WI38 (cell line): ENCODE results near the gene SOHLH1.

Experiments used
- H3K4me3 ChIP-seq: 2 replicates; pipeline ENCODE4 v1.5.1; 2011; ENCODE audit warnings: low read depth, mild to moderate bottlenecking, control low read depth, low read length
- TF ChIP-seq, protein P1 (sequence below): IDR thresholded peaks from 2 replicates; pipeline ENCODE4 v1.5.1; 2012; ENCODE audit warnings: low read depth, mild to moderate bottlenecking, control low read depth, low read length

Gene SOHLH1

GRCh38 chr9:135689011-135689410 is 10.3 kb downstream of the SOHLH1 start:
- H3K4me3 ChIP-seq = no peak overlapping the region
- TF ChIP-seq, protein P1, sequence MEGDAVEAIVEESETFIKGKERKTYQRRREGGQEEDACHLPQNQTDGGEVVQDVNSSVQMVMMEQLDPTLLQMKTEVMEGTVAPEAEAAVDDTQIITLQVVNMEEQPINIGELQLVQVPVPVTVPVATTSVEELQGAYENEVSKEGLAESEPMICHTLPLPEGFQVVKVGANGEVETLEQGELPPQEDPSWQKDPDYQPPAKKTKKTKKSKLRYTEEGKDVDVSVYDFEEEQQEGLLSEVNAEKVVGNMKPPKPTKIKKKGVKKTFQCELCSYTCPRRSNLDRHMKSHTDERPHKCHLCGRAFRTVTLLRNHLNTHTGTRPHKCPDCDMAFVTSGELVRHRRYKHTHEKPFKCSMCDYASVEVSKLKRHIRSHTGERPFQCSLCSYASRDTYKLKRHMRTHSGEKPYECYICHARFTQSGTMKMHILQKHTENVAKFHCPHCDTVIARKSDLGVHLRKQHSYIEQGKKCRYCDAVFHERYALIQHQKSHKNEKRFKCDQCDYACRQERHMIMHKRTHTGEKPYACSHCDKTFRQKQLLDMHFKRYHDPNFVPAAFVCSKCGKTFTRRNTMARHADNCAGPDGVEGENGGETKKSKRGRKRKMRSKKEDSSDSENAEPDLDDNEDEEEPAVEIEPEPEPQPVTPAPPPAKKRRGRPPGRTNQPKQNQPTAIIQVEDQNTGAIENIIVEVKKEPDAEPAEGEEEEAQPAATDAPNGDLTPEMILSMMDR = no peak

DNA sequence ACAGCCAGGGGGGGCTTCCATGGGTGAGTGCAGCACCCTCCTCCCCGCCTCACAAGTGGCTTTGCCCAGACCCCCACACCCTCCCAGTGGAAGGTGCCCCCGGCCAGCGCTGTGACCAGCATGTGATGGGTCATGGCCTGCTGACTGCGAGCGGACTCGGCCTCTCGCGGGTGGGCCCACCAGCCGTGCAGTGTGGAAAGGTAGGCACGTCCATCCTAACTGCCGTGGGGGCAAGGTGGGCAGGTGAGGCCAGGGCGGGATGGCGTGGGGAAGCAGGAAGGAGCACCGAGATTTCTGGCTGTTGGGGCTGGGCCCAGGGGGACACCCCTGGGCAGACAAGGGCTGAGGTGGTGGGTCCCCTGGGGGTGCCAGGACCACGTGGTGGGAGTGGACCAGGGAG is 12.1 kb downstream of the SOHLH1 start:
- no peak overlapping the region for H3K4me3 ChIP-seq
- TF ChIP-seq, protein P1 = no peak

GRCh38 chr9:135684691-135685090 is 14.6 kb downstream of the SOHLH1 start:
- H3K4me3 ChIP-seq = no peak overlapping the region
- TF ChIP-seq, protein P1 = no peak

GRCh38 chr9:135683401-135684034 is 15.8 kb downstream of the SOHLH1 start:
- no peak overlapping the region for H3K4me3 ChIP-seq
- TF ChIP-seq, protein P1 = no peak

GRCh38 chr9:135681161-135681560 is 18.1 kb downstream of the SOHLH1 start:
- TF ChIP-seq, protein P1 = no peak

GRCh38 chr9:135680056-135680455 is 19.2 kb downstream of the SOHLH1 start:
- TF ChIP-seq, protein P1 = no peak
- H3K4me3 ChIP-seq = no peak overlapping the region

More at GRCh38 chr9:135681161-135681560, 18.1 kb downstream of the SOHLH1 start:
- H3K4me3 ChIP-seq = no peak overlapping the region

- H3K4me3 ChIP-seq = no peak overlapping the region
- TF ChIP-seq, protein P1 = no peak
Measured at GRCh38 chr9:135678236-135679017, 20.9 kb downstream of the SOHLH1 start.
